ENCODE measurements around the gene SIM2.

- no peak for TF ChIP-seq CTCF (IDR thresholded peaks at IDR 0.05)
- TF ChIP-seq POLR2A (IDR thresholded peaks at IDR 0.05) = no peak
Measured at GRCh38 chr21:36751383-36751782, 52.5 kb downstream of the SIM2 start.
